GM18502 (cell line): ENCODE data around the gene DDX25.

Experiments
- ATAC-seq: cut with Tn5 transposase; IDR thresholded peaks from one replicate; pipeline ENCODE4 v1.9.1; 2021; ENCODE audit warnings: mild to moderate bottlenecking; ENCODE audit not compliant: unreplicated experiment, poor library complexity

The DDX25 gene

GRCh38 chr11:125933030-125933813 lies 28.9 kb downstream of the DDX25 start:
- ATAC-seq = no peak

DNA sequence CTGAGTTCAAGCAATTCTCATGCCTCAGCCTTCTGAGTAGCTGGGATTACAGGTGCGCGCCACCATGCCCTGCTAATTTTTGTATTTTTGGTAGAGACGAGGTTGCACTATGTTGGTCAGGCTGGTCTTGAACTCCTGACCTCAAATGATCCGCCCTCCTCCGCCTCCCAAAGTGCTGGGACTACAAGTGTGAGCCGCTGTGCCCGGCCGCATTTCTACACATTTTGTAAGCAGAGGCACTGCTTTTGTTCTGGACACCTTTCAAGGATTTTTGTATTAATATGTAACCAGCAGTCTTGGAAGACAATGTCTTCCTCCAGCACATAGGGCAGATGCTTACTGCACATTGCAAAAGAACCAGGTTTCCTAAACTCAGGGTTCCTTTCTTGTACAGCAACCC lies 30.2 kb downstream of the DDX25 start:
- no peak for ATAC-seq

GRCh38 chr11:125935056-125935455 lies 30.7 kb downstream of the DDX25 start:
- ATAC-seq = no peak

GRCh38 chr11:125935618-125936199 lies 31.4 kb downstream of the DDX25 start:
- no peak for ATAC-seq

DNA sequence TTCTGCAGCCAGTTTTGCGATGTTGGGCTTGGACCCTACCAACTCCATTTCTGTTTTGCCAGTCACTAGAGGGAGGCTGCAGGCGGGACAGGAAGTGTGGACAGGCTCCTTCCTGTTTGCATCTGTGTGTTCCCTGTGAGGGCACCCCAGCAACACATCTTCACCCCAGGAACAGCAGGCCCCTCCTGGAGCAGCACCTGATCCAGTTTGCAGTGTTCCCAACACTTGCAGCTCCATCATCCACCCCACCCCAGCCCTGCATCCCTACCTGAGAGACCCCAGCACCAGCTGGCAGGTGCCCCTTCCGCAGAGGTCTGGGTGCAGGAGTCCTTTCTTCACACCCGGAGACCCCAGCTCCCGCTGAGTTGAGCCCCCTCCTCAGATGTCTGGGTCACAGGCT lies 34.1 kb downstream of the DDX25 start:
- no peak for ATAC-seq

DNA sequence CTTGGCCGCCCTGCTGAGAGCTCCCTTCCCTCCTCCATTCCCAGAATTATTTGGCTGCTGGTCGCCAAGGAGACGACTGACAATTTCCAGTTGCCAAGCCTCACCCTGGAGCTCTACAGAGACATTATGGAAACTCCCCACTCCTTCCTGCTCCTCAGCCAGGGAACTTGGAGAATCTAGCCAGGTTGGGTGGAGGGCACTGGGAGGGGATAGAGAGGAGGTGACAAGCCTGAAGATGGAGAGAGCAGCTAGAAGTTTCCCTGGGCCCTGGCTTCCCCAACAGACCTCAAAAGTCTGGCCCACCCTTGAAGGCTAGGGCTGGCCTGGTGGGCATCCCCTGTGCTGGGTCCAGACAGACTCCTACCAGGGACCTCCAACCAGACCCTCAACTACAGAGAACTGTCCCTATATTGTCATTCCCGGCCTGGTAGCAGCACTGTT lies 34.8 kb downstream of the DDX25 start:
- ATAC-seq = no peak

DNA sequence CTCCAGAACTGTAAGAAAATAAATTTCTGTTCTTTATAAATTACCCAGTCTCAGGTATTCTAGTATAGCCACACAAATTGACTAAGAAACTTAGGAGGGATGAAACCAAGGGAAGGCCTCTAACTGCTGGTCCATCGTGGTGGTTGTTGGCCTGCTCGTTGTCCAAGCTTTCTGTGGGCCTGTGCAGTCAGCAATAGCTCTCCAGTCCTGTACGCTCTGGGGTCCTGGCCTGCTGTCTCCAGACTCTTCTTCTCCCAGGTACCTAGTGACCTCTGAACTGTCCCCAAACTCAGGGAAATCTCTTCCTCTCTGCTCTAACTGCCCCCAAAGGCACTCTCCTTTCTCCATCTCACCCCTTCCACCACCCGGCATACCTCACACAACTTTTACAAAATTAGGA lies 35.8 kb downstream of the DDX25 start:
- no peak for ATAC-seq

DNA sequence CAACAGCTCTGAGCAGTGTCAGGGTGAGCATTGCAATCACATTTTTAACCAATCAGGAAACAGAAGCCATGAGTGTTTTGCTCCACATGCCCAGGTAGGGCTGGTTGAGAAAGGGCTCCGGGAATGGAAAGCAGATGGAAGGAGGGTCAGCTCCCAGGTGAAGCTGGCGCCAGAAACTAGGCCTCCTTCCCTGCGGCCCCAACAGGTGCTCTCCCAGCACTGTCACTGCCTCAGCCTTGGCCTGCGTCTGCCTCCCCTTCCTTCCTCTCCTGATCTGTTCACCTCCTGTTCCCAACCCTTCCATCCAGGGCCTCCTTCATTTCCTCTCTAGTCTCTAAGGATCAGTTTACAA lies 36.9 kb downstream of the DDX25 start:
- no peak for ATAC-seq

DNA sequence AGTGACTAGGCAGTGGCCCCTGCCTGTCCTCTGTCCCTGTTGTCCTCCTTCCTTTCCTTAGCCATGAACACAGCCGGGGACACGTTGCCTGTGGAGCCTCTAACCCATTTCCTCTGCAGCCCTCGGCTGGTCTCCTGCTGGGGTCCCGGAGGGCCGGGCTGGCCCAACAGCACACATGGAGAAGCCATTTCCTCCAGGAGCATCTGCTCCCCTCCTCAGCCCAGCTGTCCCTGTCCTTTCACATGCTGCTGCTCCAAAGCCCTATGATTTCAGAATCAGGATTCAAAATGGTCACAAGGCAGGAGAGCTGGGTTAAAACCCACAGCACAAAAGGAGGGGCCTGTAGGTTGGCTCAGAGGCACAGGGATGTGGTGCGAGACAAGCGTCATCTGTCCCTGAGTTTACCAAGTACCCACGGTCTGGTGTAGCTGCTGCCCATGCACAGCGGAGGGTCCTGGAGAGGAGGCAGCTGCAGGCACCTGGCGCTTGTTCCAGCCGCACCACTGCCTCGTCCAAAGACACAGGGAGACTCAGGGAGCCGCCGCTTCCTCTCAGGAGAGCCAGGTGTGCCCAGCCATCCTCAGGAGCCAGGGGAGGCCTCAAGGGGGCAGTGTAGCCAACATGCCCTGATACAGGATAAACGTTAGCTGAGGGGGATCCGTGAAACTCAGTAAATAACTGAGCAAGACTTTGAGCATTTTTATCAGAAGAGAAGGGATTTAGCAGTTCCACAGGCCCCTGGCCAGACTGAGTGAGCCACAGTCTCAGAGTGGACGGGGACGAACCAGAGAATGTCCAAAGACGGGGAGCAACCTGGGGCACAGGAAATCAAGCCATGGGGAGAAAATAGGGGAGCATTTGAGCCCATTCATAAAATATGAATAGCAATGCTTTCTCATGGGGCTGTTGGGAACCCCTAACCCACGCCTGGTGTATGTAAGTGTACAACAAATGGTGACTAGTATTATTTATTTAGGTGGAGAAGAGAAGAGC lies 37.6 kb downstream of the DDX25 start:
- peak; percentile 50 for ATAC-seq

DNA sequence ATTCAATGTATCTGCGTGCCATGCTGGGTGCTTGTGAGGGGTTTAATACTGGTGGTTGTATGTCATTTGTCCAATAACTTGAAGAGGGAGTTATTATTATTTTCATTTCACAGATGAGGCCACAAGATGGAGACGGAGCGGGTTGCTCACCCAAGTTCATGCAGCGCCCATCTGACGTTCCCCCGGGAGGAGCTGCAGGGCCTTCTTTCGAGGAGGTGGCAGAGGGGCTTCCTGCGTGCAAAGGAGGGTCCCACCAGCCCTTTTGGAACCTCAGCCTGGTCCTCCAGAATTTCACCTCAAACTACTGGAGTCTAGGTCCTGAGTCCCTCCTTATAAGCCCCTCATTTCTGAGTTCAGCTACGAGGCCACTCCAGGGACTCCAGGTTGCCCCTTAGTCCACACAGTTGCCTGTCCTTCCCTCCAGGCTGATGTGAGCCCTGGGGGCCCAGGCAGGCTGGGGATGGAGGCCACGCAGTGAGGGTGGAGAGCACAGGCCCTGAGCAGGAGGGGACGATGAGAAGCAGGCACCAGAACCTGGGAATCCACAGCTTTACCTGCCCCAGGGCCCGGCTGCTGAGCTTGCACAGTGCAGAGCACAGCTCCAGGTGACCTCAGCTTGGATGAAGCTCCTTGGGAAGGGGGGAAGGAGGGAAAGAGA lies 38.6 kb downstream of the DDX25 start:
- no peak for ATAC-seq

DNA sequence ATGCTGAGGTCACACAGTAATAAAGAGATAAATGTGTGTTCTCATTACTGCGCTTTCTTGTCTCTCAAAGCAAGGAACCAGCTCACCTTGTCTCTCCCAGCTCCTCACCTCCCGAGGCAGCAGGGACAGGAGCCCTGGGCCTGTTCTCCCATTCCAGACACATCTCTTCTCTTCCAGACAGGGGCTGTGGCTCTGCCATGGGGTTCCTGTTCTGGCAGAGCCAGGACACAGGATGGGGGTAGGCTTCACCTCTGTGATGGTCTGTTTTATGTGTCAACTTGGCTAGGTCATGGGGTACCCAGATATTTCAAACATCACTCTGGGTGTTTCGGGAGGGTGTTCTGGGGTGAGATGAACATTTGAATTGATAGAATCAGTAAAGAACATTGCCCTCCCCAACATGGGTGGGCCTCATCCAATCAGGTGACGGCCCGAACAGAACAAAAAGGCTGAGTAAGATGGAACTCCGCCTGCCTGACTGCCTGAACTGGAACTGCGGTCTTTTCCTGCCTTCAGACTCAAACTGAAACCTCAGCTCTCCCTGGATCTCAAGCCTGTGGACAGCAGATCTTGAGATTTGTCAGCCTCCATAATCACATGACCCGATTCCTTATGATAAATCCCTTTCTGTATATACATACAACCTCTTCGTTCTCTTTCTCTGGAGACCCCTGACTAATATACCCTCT lies 39.5 kb downstream of the DDX25 start:
- ATAC-seq = no peak

DNA sequence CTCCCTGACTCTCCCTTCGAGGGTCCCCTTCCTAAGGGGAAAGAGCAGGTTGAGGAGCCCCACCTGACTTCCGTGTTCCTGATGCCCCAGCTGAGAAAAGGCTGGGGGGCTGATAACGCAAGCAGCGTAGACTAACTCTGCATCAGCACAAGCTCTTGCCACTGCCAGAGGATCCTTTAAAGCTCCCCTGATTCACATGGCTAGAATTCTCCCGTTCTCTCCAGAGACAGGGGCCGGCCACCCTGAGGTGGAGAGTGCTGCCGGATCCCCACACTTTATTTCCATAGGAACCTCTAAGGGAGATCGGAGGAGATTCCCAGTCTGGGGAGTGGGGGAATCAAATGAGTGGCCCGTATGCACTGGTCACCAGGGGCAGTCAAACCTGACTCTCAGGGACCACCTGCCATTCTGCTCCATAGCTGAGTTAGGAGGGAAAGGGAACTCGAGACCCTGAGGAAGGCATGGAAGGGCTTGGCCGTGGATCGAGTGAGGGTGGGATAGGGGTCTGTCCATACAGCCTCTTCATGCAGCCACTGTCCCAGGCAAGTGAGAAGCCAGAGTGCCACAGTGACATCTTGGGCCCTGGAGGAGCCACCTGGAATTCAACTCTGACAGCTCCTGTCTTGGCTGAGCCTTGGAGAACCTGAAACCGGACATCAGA lies 40.2 kb downstream of the DDX25 start:
- no peak for ATAC-seq

- no peak for ATAC-seq
Measured at GRCh38 chr11:125945011-125945796, 40.9 kb downstream of the DDX25 start.

DNA sequence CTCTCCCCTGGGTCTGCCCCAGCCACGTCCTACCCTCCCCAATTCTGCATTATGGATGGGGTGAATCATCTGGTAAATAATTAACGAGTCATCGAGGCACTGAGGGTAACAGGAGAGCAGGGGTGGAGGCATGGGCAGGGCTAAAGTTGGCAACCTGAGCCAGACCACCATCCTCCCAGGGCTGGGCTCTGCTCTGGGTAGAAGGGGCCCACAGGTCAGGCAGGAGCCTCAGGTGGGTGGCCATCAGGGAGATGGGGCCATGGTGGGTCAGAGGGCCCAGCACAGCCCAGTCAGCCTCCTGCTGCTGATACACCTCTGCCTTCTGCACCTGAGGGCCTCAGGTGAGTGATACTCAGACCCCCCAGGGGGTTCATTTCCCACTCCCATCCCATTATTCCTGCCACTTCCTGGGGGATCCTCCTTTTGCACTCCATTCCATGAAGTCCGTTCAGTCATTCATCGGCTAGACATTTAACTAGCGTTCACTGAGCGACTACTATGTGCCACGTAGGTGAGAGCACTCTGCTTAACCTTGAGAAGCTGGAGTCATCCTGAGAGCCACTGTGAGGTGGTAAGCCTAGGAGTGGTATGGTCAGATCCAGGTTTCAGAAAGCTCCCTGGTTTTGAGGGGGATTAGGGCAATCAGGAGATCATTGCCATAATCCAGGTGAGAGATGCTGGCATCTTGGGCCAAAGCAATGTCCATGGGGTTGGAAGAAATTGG lies 41.7 kb downstream of the DDX25 start, which contains the start of gene VSIG10L2:
VSIG10L2 (plus strand) TSS at position 248 of the 724 bp plus-strand sequence; CDS start at position 260, 12 bp downstream.
- ATAC-seq = no peak

DNA sequence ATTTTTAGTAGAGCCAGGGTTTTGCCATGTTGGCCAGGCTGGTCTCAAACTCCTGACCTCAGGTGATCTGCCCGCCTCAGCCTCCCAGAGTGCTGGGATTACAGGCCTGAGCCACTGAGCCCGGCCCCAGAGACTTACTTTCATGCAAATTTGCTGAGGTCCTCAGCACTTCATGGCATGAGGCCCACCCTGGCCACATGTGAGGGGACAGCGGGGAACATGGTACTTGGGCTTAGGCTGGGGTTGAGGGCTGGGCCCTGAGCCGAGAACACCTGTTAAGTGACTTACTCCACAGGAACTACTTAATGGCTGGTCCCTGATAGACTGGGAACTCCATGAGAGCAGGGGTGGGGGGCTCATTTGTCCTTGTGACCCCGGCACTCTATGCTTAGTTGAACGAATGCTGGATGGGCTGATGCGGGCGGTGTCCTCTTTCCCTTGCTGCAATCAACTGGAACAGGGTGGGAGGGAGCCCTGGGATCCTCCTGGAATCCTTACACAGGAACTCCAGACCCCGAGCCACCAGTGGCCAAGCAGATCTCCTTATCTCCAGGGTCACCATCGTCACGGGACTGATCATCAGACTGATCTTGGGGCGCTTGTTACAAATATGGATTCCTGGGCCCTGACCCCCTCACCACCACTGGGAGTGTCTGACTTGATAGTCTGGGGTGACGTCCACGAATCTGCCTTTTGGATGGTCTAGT lies 42.6 kb downstream of the DDX25 start:
- ATAC-seq = no peak

- no peak for ATAC-seq
Measured at GRCh38 chr11:125947419-125948277, 43.3 kb downstream of the DDX25 start.
